ENCODE results near the gene BMP7. TPM values are rescaled to one million over a fixed set of nuclear protein-coding genes. Genes with fewer than 3 reads are reported as not detected.
"Not testable (repeated sequence)": the region's sequence is repeated elsewhere in the genome, so short reads cannot be mapped to it uniquely, and the experiment has no call there.

The BMP7 gene
- total and polyA plus RNA-seq, 11 donors: 0.72 to 12.3 (median 3.7) TPM

- WGBS, 4 donors: 79 to 83% (median 81%) methylated on average over 16 of the region's 16 CpGs
- H3K9me3 ChIP-seq: peaks cover 0 to 3% (median 0%) of the 10 kb centered on the region in 12 donors
- H3K27me3 ChIP-seq: no peaks in the 10 kb centered on the region
- TF ChIP-seq POLR2A (IDR thresholded peaks at IDR 0.05): no peak
- TF ChIP-seq, protein P1, sequence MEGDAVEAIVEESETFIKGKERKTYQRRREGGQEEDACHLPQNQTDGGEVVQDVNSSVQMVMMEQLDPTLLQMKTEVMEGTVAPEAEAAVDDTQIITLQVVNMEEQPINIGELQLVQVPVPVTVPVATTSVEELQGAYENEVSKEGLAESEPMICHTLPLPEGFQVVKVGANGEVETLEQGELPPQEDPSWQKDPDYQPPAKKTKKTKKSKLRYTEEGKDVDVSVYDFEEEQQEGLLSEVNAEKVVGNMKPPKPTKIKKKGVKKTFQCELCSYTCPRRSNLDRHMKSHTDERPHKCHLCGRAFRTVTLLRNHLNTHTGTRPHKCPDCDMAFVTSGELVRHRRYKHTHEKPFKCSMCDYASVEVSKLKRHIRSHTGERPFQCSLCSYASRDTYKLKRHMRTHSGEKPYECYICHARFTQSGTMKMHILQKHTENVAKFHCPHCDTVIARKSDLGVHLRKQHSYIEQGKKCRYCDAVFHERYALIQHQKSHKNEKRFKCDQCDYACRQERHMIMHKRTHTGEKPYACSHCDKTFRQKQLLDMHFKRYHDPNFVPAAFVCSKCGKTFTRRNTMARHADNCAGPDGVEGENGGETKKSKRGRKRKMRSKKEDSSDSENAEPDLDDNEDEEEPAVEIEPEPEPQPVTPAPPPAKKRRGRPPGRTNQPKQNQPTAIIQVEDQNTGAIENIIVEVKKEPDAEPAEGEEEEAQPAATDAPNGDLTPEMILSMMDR (IDR thresholded peaks at IDR 0.05): no peak
- H3K27ac ChIP-seq: peak overlapping the region in 2 of 12 donors; percentile 82 to 84
- intact Hi-C loops (cut with DNase I): loop anchor here in 1 of 10 donors (5.0 kb wide), 1 partner anchor 102 kb away; no protein-coding TSS in a partner anchor
- no peaks in the 10 kb centered on the region for H3K36me3 ChIP-seq
- H3K4me3 ChIP-seq: peak overlapping the region in 3 of 12 donors; percentile 20 to 51 (median 40)
- H3K4me1 ChIP-seq: peaks cover 0 to 16% (median 0%) of the 10 kb centered on the region in 12 donors
- DNase-seq (no peak), ATAC-seq (no peak)
Measured at GRCh38 chr20:57159945-57160610, 106.4 kb downstream of the BMP7 start.

- Histone ChIP-seq H3K4me1 (peaks cover 0 to 16% (median 0%) of the 10 kb centered on the region in 12 donors), H3K4me3 (no peak overlapping the region), H3K9me3 (peaks cover 0 to 3% (median 0%) of the 10 kb centered on the region in 12 donors), H3K27ac (peak overlapping the region in 2 of 12 donors; percentile 24 to 84), H3K27me3 (no peaks in the 10 kb centered on the region), H3K36me3 (no peaks in the 10 kb centered on the region)
- TF ChIP-seq POLR2A (IDR thresholded peaks at IDR 0.05): no peak
- TF ChIP-seq, protein P1 (IDR thresholded peaks at IDR 0.05): no peak
- DNase-seq: no peak
- ATAC-seq: no peak
- intact Hi-C loops (cut with DNase I): loop anchor here in 1 of 10 donors (5.0 kb wide), 1 partner anchor 103 kb away; no protein-coding TSS in a partner anchor
- WGBS, 4 donors: 57 to 64% (median 64%) methylated on average over 13 of the region's 13 CpGs
Measured at GRCh38 chr20:57159193-57159851, 107.1 kb downstream of the BMP7 start.

DNA sequence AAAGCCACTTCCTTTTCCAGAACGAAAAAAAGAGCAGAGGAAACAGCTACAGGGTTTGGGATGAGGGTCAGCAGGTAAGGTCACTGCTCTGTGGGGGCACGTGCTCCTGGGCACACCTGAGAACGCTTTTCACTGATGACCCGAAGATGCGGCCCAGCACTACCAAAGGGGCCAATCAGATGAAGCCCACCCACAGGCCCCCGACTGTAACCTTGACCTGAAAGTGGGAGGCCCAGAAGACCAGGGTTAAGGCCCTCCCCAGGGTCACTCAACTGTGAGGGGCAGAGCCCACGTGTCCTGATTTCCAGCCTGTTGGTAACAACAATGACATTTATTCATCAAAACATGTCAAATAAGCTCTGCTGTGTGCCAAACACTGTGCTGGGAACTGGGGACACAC is 108.0 kb downstream of the BMP7 start:
- intact Hi-C loops (cut with DNase I): loop anchor here in 1 of 10 donors (5.0 kb wide), 1 partner anchor 104 kb away; no protein-coding TSS in a partner anchor
- Histone ChIP-seq H3K4me1 (peaks cover 0 to 16% (median 0%) of the 10 kb centered on the region in 12 donors), H3K36me3 (no peaks in the 10 kb centered on the region), H3K27ac (peak overlapping the region in 5 of 12 donors; percentile 67 to 84 (median 78)), H3K4me3 (no peak overlapping the region), H3K27me3 (no peaks in the 10 kb centered on the region), H3K9me3 (no peaks in the 10 kb centered on the region)
- no peak for ATAC-seq
- no peak for DNase-seq
- TF ChIP-seq, protein P1 (IDR thresholded peaks at IDR 0.05): no peak
- no peak for TF ChIP-seq POLR2A (IDR thresholded peaks at IDR 0.05)
- 69 to 75% (median 75%) methylated on average over 7 of the region's 7 CpGs for WGBS, 4 donors

DNA sequence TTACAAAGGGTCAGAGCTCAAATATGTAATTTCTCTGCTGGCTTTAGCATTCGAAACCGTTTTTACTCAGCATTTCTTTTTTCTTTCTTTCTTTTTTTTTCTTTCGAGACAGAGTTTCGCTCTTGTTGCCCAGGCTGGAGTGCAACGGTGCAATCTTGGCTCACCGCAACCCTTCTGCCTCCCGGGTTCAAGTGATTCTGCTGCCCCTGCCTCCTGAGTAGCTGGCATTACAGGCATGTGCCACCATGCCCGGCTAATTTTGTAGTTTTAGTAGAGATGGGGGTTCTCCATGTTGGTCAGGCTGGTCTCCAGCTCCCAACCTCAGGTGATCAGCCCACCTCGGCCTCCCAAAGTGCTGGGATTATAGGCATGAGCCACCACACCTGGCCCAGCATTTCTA is 108.7 kb downstream of the BMP7 start:
- Histone ChIP-seq H3K4me1 (peaks cover 0 to 16% (median 0%) of the 10 kb centered on the region in 12 donors), H3K27ac (peak overlapping the region in 10 of 12 donors; percentile 62 to 84 (median 72))
- H3K36me3 ChIP-seq, DNase-seq, H3K9me3 ChIP-seq, H3K4me3 ChIP-seq, ATAC-seq, H3K27me3 ChIP-seq: not testable (repeated sequence)
- 50 to 69% (median 61%) methylated on average over 9 of the region's 9 CpGs for WGBS, 4 donors
- intact Hi-C loops (cut with DNase I): loop anchor here in 1 of 10 donors (5.0 kb wide), 1 partner anchor 105 kb away; no protein-coding TSS in a partner anchor
